Measurements from ENCODE around the gene EGLN2. TPM values are rescaled to one million over a fixed set of nuclear protein-coding genes. Genes with fewer than 3 reads are reported as not detected.

The EGLN2 gene
- total and polyA plus RNA-seq, 10 of the 15 experiments (the other 5 are each of a cell fraction or from before 2014, with no cell fraction given) = 8.6 to 93.0 (median 66.8) TPM

GRCh38 chr19:40776932-40777644, 21.9 kb upstream of the EGLN2 start (continued):
- peak; percentile 97 for TF ChIP-seq SKIL (IDR thresholded peaks at IDR 0.05; ENCODE audit: low read depth, poor library complexity, severe bottlenecking)
- peak; percentile 84 for TF ChIP-seq PML (IDR thresholded peaks at IDR 0.05; ENCODE audit: low read length)
- peak; percentile 65 for TF ChIP-seq MEF2A (IDR thresholded peaks at IDR 0.05; ENCODE audit: insufficient read depth, low read depth, low read length)
- TF ChIP-seq CBFB (IDR thresholded peaks at IDR 0.05; ENCODE audit: low read depth) = peak; percentile 99
- peak; percentile 99 for TF ChIP-seq RFX5 (IDR thresholded peaks at IDR 0.05; ENCODE audit: low read depth, low read length)
- no peak for TF ChIP-seq ELK1 (IDR thresholded peaks at IDR 0.05; ENCODE audit: low read depth, low read length)
- peak; percentile 88 to 91 for TF ChIP-seq BHLHE40 (IDR thresholded peaks at IDR 0.05; ENCODE audit: borderline replicate concordance in 1 of 2, low read depth in 2 of 2, low read length in 1 of 2)
- TF ChIP-seq RUNX3 (IDR thresholded peaks at IDR 0.05; ENCODE audit: low read length) = peak; percentile 100
- TF ChIP-seq EP300 (IDR thresholded peaks at IDR 0.05; ENCODE audit: borderline replicate concordance in 1 of 2, control insufficient read depth in 1 of 2, low read depth in 2 of 2, low read length in 2 of 2) = peak; percentile 82 to 89
- peak; percentile 64; the same call in 1 of the 2 replicates for TF ChIP-seq BACH1 (IDR thresholded peaks at IDR 0.05; ENCODE audit: borderline replicate concordance)
- TF ChIP-seq CBX5 (IDR thresholded peaks at IDR 0.05; ENCODE audit: low read depth) = peak; percentile 73; the same call in 1 of the 2 replicates
- peak; percentile 90 for TF ChIP-seq TBL1XR1 (IDR thresholded peaks at IDR 0.05; ENCODE audit: low read depth, low read length)
- TF ChIP-seq TCF12 (IDR thresholded peaks at IDR 0.05; ENCODE audit: low read depth, low read length) = peak; percentile 98
- no peak for TF ChIP-seq SRF (IDR thresholded peaks at IDR 0.05; ENCODE audit: low read depth in 2 of 2, low read length in 2 of 2)
- TF ChIP-seq HCFC1 (IDR thresholded peaks at IDR 0.05; ENCODE audit: low read length) = no peak
- no peak for TF ChIP-seq EGR1 (IDR thresholded peaks at IDR 0.05; ENCODE audit: borderline replicate concordance in 1 of 2, low read depth in 2 of 2, low read length in 2 of 2)
- peak; percentile 100 for TF ChIP-seq EED (IDR thresholded peaks at IDR 0.05; ENCODE audit: low read depth)
